Anterior cingulate cortex (tissue), 58 donors: ENCODE results near the gene SDK1.

Source experiments
- DNase-seq, 58 donors: peaks; one replicate each; lab custom pipeline; 2025; lab: John Stamatoyannopoulos, UW

Gene SDK1

DNA sequence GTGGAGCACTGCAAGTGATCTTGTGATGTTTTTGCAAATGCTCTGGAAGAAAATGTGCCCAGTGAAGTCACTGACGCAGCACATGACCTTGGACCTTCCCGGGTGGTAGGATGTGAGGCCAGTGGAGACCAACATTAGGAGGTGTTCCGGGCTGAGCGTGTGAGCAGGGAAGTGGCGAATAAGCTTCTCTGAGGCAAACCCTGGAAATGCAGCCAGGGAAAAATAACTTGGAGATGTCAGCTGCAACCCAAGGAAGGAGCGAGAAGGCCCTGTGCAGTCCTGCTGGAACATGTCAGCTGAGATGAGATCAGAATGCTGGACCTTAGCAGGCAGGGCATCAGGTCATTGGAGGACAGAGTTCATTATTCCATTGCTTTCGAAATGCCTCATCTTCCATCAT, 18.6 kb upstream of the SDK1 start:
- DNase-seq: peak in 1 of 58 donors; percentile 18

DNA sequence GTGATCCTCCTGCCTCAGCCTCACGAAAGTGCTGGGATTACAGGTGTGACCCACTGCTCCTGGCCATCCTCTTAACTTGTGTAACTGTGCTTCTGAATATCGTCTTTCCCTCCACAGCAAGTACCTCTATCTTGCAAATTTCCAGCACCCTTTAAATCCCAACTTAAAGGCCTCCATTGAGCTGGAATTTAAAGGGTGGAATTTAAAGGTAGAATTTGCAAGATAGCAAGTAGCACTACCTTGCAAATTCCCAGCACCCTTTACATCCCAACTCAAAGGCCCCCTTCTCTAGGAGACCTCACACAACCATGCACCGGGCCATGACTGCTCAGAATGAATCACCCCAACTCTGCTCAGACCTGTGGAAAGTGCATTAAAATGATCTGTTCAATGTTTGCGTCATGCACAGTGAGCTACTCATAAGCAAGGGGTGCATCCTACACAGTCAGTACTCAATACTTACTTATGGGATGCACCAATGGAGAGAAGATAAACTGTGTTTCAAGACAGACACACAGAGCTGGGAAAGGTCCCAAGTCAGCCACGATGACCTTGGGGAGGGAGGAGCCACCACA, 17.8 kb upstream of the SDK1 start:
- DNase-seq: no peak

DNA sequence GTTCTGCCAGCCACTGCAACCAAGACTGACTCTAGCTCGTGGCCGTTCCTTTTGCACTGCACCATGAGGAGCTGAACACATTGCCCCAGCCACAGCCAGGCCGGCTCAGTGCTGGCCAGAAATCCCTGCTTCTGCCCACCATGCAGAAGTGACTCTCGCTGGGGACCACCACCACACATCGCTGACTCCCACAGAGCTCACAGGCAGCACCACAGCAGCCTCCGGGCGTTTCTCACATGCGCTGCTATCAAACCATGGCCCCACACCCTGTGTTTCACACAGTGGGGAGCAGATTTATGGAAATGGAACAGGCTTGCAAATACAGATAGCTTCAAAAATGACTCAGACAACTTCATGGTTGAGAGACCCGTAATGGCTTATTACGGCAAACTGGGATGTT, 15.4 kb upstream of the SDK1 start:
- DNase-seq: no peak

DNA sequence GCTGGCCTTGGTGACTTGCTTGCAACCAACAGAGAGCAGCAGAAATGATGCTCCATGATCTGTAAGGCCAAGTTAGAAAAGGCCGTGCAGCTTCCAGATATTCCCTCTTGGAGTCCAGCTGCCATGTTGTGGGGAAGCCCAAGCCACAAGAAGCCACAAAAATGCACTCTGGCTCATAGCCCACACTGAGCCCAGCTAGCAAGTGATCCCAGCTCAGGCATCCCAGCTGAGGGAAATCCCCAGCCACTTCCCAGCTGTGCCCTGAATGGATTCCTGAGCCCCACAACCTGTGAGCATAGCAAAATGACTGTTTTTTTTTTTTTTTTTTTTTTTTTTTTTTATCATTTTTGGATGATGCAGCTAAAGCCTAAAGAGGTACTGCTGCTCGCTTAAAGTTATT, 11.1 kb upstream of the SDK1 start:
- DNase-seq: no peak

DNA sequence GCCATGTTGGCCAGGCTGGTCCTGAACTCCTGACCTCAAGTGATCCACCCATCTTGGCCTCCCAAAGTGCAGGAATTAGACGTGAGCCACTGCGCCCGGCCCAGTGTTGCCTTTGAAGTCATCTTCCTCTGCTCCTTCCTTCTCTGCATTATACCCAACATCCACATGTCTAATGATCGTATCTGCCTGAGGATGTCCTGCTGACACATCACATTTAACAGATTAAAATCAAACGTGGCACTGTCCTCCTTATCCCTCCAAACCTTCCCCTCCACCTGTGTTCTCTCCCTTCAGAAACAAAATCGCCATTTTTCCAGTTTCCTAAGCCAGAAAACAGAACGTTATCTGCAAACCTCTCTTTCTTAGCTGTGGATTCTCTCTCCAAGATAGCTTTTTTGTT, 8.4 kb upstream of the SDK1 start:
- no peak for DNase-seq

DNA sequence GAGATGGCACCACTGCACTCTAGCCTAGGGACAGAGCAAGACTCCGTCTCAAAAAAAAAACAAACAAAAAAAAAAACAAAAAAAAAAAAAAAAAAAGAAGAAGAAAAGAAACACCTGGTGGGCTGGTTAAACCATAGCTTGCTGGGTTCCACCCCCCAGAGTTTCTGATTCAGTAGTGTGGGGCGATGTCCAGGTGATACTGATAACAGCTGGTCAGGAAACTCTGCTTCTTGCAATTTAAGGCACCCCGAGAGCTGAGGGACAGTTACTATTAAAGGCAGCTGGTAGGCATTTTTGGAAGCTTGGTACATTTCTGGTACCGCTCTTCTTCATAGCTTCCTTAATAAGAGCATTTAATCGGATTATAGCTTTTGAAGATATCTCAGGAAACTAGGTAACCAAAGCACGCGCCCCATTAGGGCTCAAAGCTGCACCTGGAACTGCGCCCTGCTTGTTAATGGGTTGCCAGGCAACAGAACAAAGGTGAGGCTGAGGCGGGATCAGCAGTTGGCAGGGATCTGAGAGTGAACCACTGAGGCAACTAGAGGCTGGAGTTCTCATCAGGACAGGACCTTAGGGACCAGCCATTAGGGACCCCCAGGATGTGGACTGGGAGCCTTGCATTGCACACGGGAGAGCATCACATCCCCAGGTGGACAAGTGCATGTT, 6.5 kb upstream of the SDK1 start:
- peak in 2 of 58 donors; percentile 7 to 17 for DNase-seq

DNA sequence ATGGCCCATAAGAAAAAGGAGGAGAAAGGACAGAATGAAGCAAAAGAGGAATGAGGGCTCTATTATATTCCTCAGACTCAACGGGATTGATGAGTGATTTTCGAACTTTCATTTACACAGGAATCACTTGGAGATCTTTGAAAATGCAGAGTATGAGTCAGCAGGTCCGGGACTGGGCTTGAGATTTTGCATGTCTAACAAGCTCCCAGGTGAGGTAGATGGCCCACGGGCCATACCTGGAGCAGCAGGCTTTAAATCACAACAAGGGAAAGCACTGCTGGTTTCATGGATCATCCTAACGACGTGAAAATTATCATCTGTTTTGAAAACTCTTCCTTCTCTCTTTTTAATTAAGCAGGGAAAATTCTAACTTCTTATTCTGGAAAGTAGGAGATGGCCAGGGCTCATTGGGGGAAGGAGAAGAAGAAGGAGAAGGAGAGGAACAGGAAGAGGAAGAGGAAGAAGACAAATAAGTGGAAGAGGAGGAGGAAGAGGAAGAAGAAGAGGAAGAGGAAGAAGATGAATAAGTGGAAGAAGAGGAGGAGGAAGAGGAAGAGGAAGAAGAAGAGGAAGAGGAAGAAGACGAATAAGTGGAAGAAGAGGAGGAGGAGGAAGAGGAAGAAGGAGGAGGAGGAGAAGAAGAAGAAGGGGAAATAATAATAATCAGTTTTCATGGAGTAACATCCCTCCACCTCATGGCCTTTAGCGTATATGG, 3.8 kb upstream of the SDK1 start:
- DNase-seq: no peak

DNA sequence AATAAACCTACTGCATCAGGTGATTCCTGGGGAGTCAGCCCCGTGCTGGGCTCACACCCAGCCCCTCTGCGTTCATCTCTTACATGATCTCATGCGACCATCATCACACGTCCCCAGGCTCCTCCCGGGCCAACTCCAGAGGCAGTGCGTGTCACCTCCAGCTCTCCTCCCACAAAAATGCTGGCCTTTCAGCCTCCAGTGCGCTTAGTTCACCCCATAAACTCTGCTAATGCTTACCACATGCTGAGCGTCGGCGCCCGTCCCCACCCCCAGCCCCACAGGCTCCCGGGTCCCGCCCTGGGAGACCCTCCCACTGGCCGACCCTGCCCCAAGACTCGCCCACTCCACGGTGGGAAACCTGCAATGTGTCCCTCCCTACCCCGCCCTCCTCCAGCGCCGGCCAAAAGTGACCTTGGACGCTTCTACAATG, 816 bp upstream of the SDK1 start:
- DNase-seq: no peak

DNA sequence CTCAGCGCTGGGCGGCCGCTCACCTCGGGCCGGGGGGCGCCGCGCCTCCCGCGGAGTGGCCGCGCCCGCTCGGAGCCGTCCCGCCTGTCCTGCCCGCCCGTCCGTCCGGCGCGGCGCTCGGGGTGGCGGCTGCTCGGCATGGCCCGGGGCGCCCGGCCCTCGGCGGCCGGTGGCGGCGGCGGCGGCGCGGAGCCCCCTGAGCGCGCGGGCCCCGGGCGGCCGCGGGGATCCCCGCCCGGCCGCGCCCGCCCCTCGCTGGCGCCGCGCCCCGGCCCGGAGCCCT, 338 bp downstream of the SDK1 start:
- no peak for DNase-seq

DNA sequence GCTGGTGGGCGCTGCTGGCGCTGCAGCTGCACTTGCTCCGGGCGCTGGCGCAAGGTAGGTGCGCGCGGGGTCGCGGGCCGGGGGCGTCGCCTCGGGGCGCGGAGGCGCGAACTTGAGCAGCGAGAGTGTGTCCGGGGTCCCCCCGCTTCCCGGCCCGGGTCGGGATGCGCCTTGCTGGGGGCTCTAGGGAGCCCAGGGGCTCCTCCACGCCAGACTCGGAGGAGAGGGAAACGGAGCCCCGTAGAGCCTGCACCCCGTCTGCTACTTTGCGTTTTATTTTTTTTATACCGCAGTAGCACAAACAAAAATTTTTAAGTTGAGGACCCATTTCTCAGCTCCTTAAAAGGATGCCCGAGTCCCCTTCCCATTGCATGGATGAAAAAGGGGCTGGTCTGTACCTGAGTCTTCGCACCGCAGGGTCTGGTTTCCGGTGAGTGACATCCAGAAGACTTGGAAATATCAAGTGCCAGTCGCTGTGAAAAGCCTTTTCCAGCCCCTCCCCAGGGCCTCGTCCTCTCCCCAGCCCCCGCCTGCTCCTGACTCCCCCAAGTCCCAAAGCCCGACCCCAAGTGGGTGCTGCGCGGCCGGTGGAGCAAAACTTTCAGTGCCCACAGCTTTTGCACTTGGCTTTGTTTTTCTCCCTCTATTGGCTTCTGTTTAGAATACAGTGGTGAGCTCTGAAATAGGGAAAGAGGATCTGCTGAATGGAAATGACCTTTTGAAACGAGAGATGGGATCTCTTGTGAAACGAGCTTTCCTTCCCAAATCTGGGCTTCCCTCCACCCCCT, 973 bp downstream of the SDK1 start:
- DNase-seq: peak in 13 of 58 donors; percentile 2 to 43 (median 8)

DNA sequence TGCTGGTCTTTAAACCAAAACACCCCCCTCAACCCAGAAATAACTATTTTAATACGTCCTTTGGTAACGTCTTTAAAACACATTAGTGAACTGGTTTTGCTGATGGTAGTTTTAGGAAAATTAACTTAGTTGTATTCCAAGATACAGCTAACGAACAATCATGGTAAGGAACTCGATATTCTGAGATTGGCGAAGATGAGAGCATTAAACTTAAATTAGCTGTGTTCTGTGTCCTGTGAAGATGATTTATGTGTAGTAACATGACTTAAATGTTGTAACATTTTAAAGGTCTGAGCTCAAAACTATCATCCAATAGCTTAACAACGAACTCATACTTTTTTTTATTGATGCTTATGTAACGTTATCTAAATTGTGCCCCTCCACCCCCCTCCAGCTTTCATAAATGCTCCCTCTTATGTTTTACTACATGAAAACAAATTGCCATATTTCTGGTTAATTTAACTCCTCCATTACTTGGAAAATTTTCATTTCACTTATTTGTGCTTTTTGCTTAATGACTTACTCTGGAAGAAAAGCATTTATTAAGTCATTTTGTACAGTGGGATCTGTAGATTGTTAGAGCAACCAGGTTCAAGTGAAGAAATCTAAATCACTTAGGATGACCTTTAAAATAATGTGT, 1.7 kb downstream of the SDK1 start:
- no peak for DNase-seq

DNA sequence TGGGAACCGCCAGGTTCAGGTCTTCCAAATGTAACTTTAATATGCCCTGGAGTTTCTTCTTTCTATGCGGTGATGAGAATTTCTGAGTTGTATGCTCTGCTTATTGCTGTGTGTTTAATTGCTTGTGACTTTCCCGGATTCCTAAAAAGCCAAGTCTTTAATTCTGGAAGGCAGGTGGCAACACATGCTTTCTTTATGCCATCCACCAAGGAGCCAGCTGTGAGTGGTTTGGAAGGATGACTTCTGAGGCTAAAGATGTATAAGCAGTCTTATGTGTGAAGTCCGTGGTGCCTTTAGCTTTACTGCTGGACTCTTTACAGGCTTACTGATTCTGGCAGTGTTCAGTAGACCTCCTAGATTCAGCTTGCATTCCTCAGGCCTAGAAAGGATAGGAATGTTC, 3.1 kb downstream of the SDK1 start:
- no peak for DNase-seq

DNA sequence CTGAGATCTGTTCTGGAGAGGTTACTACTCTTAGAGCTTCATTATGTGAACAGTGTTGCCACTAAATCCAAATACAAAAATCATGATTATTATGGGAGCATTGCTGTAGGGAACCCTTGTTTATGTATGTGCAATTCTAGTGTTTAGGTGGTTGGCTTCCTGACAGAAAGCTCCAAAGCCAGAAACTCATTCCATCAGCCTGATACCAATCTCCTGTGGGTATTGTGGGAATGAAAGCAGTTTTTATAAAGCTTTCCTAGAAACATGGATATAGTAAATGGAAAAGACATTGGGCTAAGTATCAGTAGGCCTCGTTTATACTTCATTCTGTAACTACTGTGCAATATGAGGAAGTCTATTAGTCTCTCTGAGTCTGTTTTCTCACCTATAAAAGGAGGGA, 6.4 kb downstream of the SDK1 start:
- DNase-seq: no peak

DNA sequence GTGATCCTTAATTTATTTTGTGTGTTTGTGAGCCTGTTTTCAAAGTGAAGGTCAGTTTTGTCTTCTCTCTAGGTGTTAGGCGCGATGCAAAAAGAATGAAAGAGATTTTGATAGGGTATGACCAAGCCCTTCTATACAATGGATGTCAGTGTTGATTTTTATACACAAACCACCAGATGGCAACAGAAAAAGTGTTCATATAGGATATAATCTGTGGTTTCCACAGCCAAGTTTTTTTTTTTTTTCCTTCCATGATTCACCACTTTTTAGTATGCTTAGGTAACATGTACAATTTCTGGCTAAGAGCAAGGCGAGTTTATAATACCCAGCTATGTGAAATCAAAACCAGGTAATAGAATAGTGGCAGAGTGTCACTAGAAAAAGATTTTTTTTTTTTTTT, 8.1 kb downstream of the SDK1 start:
- no peak for DNase-seq

DNA sequence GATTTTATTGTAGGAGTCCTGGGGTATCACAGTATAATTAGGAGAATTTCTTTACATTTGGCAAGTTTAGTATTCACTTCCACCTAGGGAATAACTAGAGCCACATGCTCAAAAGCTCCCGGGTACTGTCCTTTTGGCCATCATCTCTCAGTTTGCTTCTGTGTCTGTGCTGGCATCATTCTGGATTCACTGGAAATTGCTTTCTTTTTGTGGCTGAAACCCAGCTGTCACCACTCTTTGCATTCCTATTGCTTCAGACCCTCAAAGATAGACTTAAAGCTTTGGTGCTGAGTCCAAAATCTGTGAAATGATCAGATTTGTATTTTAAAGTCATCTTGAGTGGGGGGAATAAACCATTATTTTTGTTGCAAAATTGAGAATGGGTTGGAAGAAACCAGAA, 8.9 kb downstream of the SDK1 start:
- DNase-seq: no peak

DNA sequence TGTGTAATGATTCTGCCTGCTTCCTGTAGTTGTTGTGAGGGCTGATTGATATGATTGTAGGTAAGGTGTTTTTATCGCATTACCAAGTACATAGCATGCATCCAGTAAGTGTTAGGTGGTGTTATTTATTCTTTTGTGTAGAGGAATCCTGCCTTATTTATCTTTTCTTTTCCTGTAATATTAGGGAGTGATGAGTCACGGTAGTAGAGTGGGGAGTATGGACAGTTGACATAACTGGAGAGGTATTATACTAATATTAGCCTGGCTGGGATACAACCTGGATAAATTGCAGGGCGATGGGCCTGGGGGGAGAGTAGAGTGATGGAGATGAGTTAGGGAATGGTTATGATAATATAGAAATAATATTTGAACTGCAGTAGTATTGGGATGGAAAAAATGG, 9.8 kb downstream of the SDK1 start:
- no peak for DNase-seq

DNA sequence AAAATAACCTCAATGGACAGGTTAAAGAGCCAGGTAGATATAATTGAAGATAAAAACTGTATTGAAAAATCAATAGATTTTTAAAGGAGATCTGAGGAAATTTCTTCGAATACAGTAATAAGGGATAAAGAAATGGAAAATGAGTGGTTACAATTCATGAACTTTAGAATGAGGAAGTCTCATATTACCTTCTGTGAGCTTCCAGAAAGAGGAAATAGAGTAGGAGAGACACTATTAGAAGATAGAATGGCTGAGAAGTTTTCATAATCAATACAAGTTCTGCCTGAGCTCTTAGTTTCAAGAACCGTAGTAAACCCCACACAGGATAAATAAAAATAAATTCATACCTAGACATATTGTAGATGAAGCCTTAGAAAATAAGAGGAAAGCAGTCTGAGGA, 11.5 kb downstream of the SDK1 start:
- no peak for DNase-seq

DNA sequence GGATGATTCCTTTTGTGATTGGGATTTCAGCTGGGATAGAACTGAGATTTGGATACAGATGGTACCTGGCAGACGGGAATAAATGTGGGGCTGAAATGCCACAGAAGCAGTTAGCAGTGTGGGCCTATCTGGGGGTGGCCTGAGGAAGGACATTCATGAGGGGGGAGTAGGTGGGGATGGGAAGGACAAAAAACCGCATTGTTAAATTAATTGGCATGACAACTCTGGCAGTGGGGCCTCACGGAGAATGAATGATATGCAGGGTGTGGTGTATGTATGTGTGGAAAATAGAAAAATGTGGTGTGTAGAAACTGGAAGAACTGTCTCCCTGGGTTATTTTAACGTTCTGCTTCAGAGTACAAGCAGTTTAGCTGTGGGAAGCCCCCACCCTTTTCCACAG, 17.8 kb downstream of the SDK1 start:
- DNase-seq: no peak

DNA sequence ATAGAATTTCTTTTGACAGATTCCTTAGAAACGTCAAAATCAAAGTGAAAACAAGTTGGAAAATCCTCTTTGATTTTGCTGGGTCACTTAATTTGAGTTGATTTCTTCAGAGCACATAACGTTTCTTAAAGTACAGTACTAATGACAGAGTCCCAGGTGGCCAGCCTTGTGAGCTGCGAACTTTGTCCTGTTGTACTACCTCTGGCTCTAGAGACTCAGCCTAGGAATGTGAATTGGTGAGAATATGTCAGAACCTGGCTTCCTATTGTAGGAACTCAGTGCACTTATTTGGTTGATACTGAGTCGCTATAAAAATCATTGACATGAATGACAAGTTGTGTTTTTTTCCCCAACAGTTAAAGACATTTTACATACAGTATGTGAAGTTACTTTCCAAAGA, 20.2 kb downstream of the SDK1 start:
- no peak for DNase-seq

DNA sequence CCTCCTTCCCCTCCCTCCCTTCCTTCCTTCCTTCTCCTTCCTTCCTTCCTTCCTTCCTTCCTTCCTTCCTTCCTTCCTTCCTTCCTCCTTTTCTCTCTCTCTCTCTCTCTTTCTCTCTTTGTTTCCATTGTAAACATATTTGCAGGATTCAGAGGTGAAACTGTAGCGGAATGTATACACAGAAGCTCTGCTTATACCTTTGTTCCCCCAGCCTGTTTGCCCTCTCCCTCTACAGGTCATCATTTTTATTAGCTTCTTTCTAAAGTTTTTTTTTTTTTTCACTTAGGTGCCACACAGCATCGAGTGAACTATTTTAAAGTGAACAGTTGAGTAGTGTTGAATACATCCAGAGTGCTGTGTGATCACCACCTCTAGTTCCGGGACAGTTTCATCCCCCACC, 20.7 kb downstream of the SDK1 start:
- DNase-seq: no peak

DNA sequence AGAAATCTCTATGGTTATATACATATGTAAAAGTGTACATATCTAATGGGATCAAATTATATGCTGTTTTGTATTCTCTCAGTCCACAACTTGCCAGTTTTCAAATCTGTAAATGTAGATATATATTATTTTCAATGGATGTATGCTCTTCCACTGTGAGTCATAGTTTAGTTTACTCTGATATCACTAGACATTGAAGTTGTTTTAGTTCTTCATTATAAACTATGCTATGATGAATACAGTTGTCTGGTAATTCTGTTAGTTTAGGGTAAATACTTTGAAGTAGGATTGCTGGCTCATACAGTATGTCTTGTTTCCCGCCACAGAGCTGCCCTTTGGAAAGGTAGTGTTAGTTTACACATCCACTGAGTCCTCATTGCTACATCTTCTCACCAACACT, 25.2 kb downstream of the SDK1 start:
- DNase-seq: no peak
